DMS53 treated with DMSO at 0.1 percent for 48 hours (cell line): ENCODE results near the gene CPNE5.

Experiments
- DNase-seq: peaks from one replicate; lab custom pipeline; 2025; ENCODE audit not compliant: unreplicated experiment; lab: John Stamatoyannopoulos, UW

The CPNE5 gene

GRCh38 chr6:36793913-36794712 lies 45.1 kb downstream of the CPNE5 start:
- DNase-seq = no peak

DNA sequence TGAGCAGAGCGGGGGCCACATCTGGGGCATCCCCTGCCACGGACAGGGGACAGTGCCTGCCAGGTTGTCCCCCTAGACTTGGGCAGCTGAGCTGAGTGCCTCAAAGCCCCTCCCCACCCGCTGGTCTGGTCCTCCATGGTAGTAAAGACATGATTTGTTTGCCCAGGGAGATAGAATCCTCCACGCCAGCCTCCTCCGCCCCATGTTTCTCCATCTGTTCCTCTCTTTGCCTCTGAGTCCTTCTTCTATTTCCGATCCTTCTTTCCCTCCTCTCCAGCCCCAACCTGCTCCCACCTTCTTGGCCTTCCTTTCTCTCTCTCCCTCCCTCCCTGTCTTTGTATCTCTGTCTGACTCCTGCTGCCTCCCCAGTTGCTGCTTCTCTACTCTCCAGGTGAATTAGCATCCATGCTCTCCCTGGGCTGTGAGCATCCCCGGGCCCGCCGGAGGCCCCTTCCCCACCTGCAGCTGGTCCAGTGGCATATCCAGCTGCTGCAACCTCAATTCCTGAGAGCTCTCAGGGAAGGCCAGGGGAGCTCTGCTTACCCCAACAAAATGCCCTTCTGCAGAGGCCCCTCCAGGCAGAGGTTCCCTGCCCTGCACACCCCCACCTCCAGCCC lies 45.8 kb downstream of the CPNE5 start:
- no peak for DNase-seq

- no peak for DNase-seq
Measured at GRCh38 chr6:36791521-36792135, 47.6 kb downstream of the CPNE5 start.

GRCh38 chr6:36791085-36791484 lies 48.2 kb downstream of the CPNE5 start:
- no peak for DNase-seq

- no peak for DNase-seq
Measured at GRCh38 chr6:36788768-36789167, 50.5 kb downstream of the CPNE5 start.

DNA sequence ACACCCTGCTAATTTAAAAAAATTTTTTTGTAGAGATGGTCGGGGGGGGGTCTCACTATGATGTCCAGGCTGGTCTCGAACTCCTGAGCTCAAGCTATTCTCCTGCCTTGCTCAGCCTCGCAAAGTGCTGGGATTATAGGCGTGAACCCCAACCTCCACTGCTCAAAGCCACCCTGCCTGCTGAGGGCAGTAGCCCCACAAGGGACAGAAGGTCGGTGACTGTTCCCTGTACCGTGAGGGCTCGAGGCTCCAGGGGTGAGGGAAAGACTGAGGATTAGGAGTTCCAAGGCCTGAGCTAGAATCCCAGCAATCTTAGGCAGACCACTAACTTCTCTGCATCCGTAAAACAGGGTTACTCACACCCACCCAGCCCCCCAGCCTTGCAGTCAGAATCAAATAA lies 51.1 kb downstream of the CPNE5 start:
- DNase-seq = no peak

- DNase-seq = no peak
Measured at GRCh38 chr6:36787210-36787609, 52.0 kb downstream of the CPNE5 start.

DNA sequence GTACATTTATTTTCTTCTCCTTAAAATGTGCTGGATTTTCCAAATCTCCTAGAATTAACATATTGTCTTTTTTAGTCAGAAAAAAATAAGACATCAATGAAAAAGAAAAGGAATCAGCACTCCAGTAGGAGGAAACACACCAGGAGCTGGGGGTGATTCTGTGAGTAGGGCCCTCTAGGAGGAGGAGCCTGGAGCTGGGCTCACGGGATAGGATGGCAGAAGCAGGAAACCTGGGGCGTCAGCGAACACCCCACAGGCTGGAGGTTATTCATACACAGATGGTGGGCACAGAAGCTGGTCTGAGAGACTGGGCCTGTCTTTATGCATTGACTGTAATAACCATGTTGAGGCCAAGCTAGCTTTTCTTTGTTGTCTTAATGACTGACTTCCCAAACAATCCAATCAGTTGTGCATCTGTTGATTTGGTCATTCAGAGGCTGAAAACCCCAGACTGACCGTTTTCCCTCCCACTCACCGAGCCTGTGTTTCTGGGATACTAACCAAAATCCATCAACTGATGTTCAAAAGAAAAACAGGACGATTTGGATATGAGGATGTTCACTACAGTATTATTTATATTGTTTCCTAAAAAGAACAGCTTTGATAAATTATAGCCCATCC lies 53.1 kb downstream of the CPNE5 start:
- DNase-seq = no peak

GRCh38 chr6:36784376-36784636 lies 54.9 kb downstream of the CPNE5 start:
- no peak for DNase-seq

- DNase-seq = no peak
Measured at GRCh38 chr6:36783603-36784375, 55.5 kb downstream of the CPNE5 start.

DNA sequence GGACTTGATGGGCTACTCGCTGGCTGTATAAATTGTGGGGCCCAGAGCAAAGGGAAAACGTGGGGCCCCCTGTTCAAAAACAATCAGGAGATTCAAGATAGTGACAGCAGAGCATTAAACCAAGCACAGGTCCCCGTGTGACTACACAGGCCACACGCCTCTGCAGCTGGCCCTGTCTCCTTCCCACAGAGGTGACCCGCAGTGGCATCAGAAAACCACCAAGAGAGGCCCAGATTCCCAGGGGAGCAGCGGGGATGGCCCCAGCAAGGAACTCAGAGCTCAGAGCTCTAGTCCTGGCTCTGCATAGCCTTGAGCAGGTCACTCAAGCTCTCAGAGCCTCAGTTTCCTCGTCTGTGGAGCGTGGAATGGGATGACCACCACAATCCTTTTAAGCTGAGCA lies 57.6 kb downstream of the CPNE5 start:
- DNase-seq = no peak

GRCh38 chr6:36780442-36781177 lies 58.6 kb downstream of the CPNE5 start:
- peak; percentile 38 for DNase-seq

GRCh38 chr6:36779227-36779626 lies 60.0 kb downstream of the CPNE5 start:
- DNase-seq = no peak

DNA sequence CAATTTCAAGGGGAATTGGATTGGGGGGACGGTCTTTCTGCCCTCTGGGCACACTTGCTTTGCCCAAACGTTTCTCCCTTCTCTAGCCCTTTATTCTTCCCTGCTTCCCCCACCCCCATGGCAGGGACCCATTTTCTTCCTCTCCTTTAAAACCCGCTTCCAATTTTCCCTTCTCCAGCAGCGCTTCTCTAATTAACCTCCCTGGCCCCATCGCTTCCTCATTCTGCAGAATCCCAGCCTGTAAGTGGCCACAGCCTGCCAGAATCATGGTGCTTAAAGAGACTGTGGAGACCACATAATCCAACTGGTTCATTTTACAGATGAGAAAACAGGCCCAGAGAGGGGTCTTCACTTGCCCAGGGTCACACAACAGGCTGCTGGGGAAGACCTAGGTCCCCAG lies 61.4 kb downstream of the CPNE5 start:
- no peak for DNase-seq

DNA sequence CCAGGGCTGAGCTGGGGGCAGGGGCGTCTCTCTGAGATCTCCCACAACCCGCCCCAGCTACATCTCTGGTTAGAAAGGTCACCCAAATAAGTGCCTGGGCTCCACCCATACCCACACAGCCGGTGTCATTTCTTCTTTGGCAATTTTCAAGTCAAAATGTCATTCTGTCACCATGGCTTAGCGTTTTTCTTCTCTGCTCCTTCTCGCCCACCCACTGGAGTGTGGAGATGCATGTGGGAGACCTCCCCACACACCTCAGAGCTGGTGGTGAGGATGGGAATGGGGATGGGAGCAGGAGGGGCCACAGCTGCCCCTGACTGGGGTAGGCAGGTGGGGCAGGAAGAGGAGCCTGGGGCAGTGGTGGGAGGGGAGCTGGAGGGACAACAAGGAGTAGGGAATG lies 63.1 kb downstream of the CPNE5 start:
- no peak for DNase-seq

DNA sequence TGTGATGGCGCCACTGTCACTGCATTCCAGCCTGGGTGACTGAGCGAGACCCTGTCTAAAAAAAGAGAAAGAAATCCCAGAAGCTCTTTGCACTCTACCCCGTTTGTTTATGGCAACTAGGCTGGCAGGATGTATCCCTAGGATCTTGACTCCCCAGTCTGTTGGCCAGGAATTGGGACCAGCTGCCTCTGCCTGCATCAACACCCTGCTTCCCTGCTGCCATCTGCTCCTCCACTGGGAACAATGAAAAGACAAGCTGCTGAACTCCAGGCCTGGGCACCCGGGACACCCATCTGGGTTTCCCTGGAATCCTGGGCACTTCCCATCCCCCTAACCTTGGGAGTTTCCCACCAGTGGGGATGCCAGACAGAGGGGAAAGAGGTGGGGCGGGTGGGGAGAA lies 64.9 kb downstream of the CPNE5 start:
- no peak for DNase-seq

DNA sequence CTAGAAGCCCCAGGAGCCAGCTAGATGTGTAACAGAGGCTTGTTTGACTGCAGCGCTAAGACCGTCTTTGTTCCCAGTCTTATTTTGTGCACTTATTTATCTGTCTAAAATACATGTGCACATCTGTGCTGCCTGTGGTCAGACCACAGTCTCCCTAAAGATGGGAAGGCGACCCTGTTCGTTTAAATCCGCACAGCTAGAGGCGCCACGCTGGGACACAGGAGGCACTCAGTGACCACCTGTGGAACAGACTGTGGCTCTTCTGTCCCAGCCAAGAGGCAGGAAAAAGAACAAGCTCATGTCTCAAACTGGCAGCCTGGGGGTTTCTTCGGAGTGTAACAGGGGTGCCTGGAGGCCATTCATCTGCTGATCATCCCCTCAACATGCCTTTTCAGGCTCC lies 66.8 kb downstream of the CPNE5 start:
- DNase-seq = no peak

- no peak for DNase-seq
Measured at GRCh38 chr6:36771145-36771544, 68.1 kb downstream of the CPNE5 start.

DNA sequence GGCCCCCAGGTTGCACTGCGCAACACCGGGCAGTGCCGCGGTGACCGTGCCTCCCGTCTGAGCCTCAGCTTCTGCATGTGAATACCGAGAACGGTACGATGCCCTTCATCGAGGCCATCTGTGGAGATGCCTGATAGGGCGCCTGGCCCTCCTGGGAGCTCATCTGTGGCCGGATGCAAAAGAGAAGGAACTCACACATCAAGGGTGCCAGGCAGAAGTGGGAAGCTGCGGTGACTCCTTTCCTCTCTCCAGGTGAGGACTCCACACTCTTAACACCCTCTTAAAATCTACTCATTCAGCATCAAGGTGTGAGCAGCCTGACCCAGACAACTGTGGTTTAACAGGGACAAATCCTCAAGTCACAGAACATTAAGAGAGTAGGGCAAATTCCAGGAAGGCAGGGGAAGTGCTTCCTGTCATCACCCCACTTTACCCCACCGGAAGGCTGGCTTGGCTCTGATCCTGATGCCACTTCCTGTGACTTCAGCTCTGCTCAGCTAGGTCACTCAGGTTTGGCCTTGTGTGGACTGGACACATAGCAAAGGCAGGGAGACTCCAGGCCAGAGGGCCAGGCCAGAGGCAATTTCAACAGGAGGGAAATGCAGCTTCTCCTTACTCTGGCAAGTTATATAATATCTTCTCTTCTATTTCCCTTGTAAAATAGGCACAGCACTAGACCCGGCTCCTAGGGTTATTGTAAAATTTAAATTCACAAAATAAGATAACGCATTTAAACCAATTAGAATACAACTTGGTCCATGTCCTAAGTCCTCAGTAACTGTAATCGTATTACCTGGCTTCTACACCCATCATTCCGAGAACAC lies 69.4 kb downstream of the CPNE5 start:
- no peak for DNase-seq

DNA sequence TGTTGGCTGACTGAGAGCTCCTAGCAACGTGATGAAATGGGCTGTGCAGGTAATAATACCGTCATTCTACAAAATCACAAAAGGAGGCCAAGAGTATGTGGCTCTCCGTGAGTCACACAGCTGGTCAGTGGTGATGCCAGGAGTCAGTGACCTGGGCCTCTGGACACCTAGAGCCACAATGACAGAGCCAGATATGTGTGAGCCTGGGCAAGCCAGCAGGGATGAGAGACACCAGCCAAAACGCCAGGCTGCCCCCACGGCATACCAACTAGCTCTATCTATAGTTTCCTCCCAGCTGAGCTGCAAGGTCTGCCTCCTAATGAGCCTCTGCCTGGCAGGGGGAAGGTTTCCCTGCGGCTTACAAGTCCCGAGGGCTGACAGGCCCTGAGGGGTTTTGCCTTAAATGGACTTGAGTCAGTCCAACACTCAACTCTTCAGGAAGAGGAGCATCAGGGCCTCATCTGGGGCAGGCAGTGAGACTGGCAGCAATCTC lies 70.0 kb downstream of the CPNE5 start:
- no peak for DNase-seq
